ENCODE measurements around the gene RLIM.
"Not testable (repeated sequence)": the region's sequence is repeated elsewhere in the genome, so short reads cannot be mapped to it uniquely, and the experiment has no call there.

RLIM gene, protein sequence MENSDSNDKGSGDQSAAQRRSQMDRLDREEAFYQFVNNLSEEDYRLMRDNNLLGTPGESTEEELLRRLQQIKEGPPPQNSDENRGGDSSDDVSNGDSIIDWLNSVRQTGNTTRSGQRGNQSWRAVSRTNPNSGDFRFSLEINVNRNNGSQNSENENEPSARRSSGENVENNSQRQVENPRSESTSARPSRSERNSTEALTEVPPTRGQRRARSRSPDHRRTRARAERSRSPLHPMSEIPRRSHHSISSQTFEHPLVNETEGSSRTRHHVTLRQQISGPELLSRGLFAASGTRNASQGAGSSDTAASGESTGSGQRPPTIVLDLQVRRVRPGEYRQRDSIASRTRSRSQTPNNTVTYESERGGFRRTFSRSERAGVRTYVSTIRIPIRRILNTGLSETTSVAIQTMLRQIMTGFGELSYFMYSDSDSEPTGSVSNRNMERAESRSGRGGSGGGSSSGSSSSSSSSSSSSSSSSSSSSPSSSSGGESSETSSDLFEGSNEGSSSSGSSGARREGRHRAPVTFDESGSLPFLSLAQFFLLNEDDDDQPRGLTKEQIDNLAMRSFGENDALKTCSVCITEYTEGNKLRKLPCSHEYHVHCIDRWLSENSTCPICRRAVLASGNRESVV

DNA sequence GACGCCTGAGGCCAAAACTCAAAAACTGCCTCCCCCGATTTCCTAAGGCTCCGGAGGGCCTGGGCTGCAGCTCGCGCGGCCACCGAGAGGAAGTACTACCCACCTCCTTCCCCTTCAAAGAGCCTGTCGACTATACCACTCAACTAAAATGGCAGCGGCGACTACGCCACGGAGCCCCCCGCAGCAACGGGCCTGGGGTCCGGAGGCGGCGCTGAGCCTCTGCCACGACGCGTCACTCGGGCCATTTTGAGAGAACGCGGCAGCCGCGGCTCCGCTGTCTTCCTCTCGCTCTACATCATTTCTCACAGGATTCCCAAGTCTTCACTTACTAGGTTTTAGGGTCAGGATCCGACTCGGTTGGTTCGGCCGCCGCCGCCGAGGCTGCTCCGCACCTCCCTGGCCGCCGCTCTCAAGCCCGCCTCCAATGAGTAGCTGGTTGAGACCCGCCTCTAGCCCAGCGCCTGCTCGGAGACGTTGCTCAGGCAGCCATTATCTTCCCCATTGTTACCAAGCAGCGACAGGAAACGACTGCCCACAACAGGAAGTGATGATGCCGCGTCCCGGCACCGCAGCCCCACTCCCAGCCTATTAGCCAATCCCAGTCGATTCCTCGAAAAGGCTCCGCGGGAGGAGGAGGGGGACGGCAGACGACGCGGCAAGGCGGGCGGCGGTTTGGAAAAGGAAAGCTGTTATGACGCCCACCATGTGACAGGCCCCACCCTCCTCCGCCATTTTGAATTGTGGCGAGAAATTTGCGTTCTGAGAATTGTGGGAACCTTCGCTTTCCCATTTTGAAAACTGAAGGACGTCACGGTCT, at the start of gene RLIM:
Gene RLIM (minus strand): TSS at position 532 of the 817 bp plus-strand sequence. CDS start 18,647 bp downstream, outside the sequence.
- peak; percentile 92 for DNase-seq

DNA sequence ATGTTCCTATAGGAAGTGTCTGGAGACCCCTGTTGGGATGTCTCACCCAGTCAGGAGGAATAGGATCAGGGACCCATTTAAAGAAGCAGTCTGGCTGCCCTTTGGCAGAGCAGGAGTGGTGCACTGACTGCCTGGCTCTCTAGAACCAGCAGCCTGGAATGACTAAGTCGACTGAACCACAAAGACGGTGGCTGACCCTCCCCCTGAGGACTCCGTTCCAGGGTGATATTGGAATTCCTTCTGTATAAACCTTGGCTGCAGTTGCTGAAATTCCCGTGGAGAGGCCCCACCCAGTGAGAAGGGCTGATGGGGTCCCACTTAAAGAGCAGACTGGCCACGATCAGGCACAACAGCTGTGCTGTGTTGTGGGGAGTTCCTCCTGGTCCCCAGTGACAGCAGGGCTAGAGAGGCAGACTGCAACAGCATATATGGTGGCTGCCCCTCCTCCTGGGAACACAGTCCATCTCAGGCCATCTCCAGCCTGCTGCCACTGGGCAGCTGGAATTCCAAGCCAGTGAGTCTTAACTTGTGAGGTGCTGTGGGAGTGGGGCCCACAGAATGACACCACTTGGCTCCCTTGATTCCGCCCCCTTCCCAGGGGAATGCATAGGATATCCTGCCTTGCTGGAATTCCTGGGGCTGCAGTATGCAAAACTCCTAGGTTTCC, 41.8 kb upstream of the RLIM start:
- DNase-seq = no peak

DNA sequence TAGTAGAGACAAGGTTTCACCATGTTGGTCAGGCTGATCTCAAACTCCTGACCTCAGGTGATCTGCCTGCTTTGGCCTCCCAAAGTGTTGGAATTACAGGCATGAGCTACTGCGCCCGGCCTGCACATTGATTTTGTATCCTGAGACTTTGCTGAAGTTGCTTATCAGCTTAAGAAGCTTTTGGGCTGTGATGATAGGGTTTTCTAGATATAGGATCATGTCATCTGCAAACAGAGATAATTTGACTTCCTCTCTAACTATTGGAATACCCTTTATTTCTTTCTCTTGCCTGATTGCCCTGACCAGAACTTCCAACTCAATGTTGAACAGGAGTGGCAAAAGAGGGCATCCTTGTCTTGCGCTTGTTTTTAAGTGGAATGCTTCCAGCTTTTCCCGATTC, 40.5 kb upstream of the RLIM start:
- DNase-seq = not testable (repeated sequence)

DNA sequence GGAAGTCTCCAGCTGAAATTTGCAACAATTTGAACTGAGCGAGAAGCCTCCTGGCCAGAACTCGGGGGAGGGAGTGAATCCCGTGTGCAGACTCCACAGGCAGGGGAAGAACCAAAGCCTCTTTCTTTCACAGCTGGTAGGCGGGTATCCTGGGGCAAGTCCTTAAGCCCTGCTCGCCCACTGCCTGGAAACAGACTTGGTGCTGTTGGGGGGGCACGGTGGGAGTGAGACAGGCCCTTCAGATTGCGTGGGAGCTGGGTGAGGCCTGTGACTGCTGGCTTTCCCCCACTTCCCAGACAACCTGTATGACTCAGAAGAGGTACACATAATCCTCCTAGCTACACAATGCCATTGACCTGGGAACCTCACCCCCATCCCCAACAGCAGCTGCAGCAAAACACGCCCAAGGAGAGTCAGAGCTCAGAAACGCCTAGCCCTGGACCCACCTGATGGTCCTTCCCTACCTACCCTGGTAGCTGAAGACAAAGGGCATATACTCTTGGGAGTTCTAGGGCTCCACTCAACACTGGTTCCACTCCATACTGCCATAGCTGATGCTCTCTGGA, 22.4 kb upstream of the RLIM start:
- DNase-seq = no peak

DNA sequence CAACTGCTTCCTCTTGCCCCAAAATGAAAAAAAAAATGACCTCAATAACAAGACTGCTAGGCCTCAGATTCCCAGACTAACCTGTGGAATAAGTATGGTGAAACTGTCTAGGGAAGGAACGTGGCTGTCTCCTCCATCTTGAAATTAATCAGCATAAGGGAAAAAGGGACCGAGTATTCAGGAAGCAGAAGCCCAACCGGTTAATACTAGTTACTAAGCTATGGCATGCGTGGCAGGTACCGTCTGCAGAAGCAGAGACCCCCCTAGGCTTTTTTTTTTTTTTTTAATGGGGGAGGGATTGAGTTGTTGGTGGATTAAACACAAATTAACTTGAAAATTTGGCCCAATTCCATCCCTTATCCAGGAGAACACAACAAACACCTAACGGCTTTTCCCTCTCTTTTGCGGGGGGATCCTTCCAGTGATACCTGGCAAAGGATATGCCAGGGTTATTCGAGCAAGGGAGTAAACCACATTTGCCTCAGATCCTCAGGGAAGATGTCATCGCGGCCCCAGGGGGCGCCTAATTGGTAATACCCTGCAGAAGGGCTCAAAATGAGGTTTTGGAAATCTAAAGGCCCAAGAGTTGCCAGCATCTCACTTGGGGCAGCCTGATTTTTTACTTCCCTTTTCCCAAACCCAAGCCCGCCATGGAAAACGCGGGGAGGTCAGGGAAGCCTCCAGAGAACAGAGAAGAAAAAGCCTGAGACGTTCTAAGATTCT, 893 bp downstream of the RLIM start:
- peak; percentile 27 for DNase-seq

DNA sequence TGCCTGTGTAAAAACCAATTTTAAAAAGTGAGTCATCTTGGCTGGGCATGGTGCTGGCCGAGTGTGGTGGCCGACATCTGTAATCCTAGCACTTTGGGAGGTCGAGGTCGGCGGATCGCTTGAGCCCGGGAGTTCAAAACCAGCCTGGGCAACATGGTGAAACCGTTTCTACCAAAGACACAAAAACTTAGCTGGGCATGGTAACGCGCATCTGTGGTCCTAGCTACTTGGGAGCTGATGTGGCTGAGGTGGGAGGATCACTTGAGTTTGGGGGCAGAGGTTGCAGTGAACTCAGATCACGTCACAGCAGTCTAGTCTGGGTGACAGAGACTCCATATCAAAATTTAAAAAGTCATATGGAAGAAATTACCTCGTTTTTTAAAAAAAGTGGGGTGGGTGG, 7.6 kb downstream of the RLIM start:
- no peak for DNase-seq

DNA sequence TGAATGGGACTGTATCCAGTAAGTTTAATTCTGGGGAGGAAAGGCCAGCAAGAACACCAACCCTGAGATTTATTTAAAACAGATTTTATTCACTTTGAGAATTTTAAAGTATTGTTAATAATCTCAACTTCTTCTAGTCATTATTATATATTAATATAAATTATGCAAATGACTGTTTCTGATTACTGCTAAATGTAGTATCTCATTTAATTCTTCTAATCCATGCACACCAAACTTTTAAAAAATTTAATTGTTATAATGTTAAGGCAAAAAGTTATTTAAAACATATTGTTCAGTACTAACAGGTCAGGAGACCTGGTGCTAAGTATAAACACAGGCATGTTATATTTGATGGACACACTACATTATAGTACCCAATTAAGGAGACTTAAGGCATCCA, 8.1 kb downstream of the RLIM start:
- no peak for DNase-seq

DNA sequence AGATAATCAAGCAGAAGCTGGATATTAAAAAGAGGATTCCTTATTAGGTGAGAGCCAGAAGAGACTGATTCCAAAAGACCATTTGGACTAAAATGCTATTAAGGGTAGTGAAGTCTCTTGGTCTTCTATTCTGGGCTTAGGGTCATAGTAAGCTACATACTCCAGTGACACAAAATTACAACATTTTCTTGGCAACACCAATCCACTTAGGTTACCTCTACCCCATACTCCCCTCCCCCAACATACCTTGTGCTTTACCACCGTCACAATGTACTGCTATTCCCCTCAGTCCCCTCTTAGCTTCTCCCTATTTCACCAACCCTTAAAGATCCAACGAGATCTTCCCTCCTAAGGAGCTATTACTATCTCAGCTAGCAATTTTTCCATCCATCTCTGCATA, 11.4 kb downstream of the RLIM start:
- no peak for DNase-seq

DNA sequence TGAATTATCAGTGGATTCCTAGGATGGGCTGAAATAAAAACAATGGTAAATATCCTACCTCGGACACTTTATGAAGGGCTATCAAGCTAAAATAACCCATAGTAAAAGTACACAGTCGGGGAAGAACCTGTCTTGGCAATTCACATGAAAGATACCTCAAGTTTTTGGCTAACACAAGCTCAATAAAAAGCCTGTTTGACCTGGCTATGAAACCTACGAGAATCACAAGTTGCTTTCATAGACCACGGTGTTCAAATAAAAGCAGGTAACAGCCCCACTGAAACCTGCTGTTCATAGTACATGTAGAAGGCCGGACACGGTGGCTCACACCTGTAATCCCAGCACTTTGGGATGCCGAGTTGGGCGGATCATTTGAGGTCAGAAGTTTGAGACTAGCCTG, 12.3 kb downstream of the RLIM start:
- DNase-seq = no peak

DNA sequence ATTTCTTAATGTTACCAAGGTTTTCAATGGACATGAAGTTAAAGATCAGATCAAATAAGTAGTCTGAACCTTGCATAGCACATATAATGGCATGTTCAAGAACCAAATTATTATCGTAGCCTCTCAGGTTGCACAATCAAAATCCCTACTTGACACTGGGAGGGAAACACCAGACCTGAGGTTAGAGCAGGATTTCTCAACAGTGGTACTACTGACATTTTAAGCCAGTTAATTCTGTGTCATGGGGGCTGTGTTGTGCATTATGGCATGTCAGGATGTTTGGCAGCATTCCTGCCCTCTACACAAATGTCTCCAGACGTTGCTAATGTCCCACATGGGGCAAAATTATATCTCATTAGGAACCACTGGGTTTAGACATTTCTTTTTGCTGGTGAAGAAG, 20.8 kb downstream of the RLIM start:
- no peak for DNase-seq

DNA sequence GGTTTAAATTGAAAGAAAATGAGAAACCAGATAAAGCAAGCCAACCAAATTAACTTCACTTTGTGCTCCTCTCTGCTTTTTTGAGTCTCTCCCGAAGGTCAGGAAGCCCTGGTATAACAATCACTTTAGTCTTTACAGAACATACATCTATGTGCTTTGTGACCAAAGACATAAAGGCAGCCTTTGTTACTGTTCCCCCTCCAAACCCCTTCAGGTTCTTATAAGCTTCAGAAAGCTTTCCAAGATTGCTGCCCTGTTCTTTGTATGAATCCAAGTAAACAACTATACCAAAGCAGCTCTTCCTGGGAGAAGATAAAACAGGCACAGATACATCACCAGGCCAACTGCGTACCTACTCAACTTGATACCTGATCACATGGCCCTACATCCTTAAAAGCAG, 28.7 kb downstream of the RLIM start:
- DNase-seq = no peak

DNA sequence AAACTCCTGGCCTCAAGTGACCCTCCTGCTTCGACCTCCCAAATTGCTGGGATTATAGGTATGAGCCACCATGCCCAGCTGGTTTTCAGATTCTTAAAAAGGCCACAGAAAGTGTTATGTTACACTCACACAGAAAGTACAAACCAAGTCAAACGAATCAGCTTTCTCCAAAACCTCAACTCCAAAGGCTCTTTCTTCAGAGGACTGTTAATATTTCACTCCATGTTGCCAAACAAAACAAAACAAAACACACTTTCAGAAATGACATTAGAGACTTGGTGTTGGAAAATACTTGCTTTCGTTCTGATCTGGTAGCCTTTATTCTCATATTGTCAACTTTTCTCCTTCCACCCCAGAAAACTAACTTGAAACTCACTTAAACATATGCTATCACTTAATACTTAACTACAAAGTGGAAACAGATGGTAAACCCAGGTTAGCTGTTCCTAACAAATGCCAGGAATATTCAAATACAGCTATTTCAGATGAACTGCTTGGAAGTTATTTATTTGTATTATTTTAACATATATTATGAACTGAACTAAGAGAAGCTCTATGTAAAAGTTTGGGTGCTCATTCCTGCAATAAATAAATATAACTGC, 34.7 kb downstream of the RLIM start:
- no peak for DNase-seq

DNA sequence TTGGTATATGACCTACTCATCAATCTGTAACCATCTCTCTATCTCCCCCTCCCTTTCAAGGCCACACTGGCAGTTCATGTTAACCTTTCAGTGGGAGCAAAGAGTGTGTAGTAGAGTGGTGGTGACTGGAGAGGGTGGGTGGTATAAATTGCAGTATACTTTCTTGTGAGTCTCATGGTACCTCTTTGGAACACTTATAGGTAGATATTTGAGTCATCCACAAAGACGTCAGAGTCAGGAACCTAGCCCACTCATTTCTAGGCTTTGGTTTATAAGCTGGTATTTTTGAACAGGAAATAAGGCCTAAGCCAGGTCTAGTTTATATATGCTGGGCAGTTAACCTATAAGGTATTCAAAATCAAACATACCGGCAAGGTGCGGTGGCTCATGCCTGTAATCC, 36.3 kb downstream of the RLIM start:
- DNase-seq = no peak

DNA sequence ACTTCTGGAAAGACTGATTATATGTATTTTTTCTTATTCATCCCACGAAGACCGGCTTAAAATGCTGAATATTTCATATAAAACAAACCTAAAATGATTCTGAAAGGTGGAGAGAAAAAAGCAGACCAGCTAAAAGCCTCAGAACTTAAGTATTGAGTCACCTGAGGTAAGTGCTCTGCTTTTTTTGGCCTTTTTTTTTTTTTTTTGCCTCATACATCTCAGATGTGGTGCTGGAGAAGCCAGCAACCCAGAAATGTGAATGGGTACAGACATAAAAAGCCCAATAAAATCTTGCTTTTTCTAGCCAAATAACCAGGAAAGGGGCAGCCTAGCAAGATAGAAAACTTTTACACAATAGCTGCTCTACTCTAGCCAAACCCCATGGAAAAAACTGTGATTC, 57.0 kb downstream of the RLIM start:
- no peak for DNase-seq

DNA sequence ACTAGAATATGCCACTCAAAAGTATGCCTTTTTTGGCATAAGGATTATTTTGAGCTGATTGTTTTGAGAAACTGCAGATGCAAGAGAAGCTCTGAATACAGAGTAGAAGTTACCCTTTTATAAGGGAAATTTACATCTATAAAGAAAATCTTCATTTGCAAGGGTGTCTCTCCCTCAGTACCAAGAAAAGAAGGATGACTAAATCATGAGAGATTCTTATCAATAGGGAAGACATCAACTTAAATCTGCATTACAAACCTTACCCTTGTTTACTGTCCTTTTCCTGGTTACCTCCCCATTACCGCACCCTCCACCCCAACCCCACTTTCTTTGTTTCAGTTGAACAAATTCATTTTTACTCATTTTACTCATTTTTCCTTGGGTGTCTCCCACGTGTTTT, 62.5 kb downstream of the RLIM start:
- no peak for DNase-seq

DNA sequence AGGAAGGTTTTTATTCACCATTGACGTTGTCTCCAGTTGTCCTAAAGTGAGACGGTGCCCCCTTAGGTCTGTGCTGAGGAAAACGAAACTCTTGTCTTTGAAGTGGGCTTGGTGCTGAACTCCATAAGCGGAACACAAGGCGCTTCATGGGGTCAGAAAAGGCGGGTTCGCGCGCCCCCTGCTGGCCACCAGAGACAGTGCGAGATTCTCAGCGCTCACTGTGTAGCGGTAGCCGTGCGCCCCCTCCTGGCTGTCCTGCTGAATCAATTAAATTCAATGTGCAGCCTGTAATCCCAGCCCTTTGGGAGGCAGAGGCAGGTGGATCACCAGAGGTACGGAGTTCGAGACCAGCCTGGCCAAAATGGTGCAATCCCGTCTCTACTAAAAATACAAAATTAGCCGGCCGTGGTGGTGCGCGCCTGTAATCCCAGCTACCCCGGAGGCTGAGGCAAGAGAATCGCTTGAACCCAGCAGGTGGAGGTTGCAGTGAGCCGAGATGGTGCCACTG, 64.1 kb downstream of the RLIM start:
- DNase-seq = peak; percentile 77

DNA sequence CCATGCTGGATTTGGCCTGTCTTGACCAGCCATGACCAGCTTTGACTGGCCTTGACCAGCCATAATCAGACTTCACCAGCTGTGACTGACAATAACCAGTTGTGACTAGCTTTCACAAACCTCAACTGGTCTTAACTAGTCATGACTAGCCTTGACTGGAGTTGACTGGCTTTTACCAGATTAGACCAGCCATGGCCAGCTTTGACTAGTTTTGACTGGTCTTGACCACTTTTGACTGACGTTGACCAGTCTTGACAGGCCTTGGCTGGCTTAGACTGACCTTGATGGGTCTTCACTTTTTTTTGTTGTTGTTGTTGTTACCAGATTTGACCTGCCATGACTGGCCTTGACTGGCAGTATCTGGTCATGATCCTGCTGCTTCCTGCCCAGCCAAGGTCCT, 67.4 kb downstream of the RLIM start:
- no peak for DNase-seq

DNA sequence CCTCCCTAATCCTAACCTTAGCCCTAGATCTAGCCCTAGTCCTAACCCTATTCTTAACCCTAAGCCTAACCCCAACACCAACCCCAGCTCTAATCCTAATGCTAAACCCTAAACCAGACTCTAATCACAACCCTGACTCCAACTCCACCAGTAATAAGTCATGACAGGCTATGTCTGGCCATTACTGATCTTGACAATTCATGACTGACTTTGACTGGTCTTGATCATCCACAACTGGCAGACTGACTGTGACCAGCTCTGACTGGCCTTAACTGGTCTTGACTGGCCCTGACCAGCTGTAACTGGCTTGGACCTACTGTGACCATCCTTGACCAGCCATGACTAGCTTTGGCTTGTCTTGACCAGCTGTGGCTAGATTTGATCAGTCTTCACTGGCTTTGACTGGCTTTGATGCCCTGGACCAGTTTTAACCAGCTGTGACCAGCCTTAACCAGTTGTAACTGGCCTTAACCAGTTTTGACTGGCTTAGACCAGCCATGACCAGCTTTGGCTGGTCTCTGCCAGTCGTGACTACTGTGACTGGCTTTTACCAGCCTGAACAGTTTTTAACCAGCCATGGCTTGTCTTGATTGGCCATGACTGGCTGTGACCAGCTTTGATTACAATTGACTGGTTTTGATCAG, 68.4 kb downstream of the RLIM start:
- no peak for DNase-seq

DNA sequence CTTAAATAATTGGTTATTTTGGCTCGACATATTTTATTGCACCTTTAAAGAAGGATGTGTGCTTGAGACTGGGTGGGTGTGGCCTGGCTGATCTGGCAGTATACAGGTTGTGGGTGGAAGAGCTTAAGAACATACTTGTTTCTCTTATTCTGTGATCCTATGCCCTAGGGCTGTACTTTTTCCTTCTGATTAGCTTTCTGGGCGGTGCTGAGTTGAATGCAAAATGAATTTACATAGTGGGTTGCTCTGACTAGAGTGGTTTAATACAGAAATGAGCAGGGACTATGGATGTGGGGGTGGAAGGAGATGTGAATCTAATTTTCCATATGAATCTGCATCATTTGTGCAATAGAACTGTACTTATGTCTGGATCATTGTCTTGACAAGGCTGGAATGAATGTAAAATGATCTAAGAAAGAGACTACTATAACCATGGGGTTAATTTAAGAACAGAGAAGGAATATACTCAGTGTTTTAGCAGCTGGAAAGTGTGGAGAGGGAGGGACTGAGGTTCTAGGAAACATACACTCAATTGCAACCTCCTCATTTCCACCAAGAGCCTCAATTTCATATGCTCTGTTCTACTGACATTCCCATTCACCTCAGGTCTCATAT, 73.7 kb downstream of the RLIM start:
- DNase-seq = no peak

DNA sequence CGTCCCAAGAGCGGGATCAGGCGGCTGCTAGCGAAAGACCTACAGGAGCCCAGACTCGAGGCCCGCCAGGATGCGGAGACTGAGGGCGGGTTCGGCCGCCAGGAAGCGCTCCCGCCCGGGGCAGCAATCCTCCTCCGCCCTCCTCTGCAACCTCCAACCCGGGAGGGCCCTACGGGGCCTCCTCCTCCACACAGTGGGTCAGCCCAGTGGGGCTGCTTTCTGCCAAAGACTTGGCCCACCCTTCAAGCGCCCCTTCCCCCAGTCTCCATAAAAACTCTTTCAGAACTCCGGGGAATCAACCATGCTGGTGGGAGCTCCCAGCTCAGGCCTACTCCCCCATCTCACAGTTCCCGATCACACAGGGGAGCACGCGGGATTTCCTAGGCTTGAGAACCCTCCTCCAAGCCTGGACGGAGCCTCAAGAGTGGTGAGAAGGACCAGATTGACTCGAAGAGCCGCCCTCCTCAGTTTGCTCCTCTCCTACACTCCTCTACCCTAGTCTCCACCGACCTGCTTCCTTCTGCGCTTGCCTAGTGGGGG, 77.5 kb downstream of the RLIM start:
- DNase-seq = no peak
